ENCODE data around the gene CFAP221. TPM values are rescaled to one million over a fixed set of nuclear protein-coding genes. Genes with fewer than 3 reads are reported as not detected.

CFAP221 gene
- total RNA-seq, 4 donors from 2014 or later = 0.38 TPM; not detected in 3

GRCh38 chr2:119583291-119583690 lies 39.0 kb downstream of the CFAP221 start:
- no peaks in the 10 kb centered on the region for H3K27me3 ChIP-seq
- intact Hi-C loops (cut with DNase I) = no loop called here
- TF ChIP-seq CTCF (IDR thresholded peaks at IDR 0.05) = no peak
- TF ChIP-seq POLR2A (IDR thresholded peaks at IDR 0.05) = no peak
- no peak for DNase-seq
- H3K4me1 ChIP-seq = no peaks in the 10 kb centered on the region
- no peaks in the 10 kb centered on the region for H3K36me3 ChIP-seq
- no peaks in the 10 kb centered on the region for H3K9me3 ChIP-seq
- no peak overlapping the region for H3K4me3 ChIP-seq
- no peak overlapping the region for H3K27ac ChIP-seq

- H3K27ac ChIP-seq = no peak overlapping the region
- H3K36me3 ChIP-seq = no peaks in the 10 kb centered on the region
- no peak overlapping the region for H3K4me3 ChIP-seq
- no peak for TF ChIP-seq CTCF (IDR thresholded peaks at IDR 0.05)
- TF ChIP-seq POLR2A (IDR thresholded peaks at IDR 0.05) = no peak
- DNase-seq = no peak
- intact Hi-C loops (cut with DNase I) = no loop called here
- H3K9me3 ChIP-seq = no peaks in the 10 kb centered on the region
- H3K4me1 ChIP-seq = no peaks in the 10 kb centered on the region
- no peaks in the 10 kb centered on the region for H3K27me3 ChIP-seq
Observed at GRCh38 chr2:119584469-119584868, 40.2 kb downstream of the CFAP221 start.

- WGBS, 2 donors = 14 to 58% methylated on average over 2 to 3 of the region's 3 CpGs
- no peak for TF ChIP-seq CTCF (IDR thresholded peaks at IDR 0.05)
- no peak for TF ChIP-seq POLR2A (IDR thresholded peaks at IDR 0.05)
- Histone ChIP-seq H3K4me3 (no peak overlapping the region), H3K4me1 (no peaks in the 10 kb centered on the region), H3K36me3 (no peaks in the 10 kb centered on the region), H3K27me3 (no peaks in the 10 kb centered on the region), H3K27ac (no peak overlapping the region), H3K9me3 (no peaks in the 10 kb centered on the region)
- no peak for DNase-seq
- intact Hi-C loops (cut with DNase I) = no loop called here
Observed at GRCh38 chr2:119586085-119586484, 41.8 kb downstream of the CFAP221 start.

GRCh38 chr2:119590873-119591272 lies 46.6 kb downstream of the CFAP221 start:
- TF ChIP-seq CTCF (IDR thresholded peaks at IDR 0.05) (no peak), POLR2A (IDR thresholded peaks at IDR 0.05) (no peak)
- no peak for DNase-seq
- Histone ChIP-seq H3K27me3 (no peaks in the 10 kb centered on the region), H3K4me1 (no peaks in the 10 kb centered on the region), H3K27ac (no peak overlapping the region), H3K9me3 (no peaks in the 10 kb centered on the region), H3K36me3 (no peaks in the 10 kb centered on the region), H3K4me3 (no peak overlapping the region)
- 30 to 78% methylated on average over 1 to 3 of the region's 3 CpGs for WGBS, 2 donors
- intact Hi-C loops (cut with DNase I) = no loop called here

- Histone ChIP-seq H3K27ac (no peak overlapping the region), H3K9me3 (no peaks in the 10 kb centered on the region), H3K4me3 (no peak overlapping the region), H3K4me1 (no peaks in the 10 kb centered on the region), H3K36me3 (no peaks in the 10 kb centered on the region), H3K27me3 (no peaks in the 10 kb centered on the region)
- intact Hi-C loops (cut with DNase I) = no loop called here
- DNase-seq = no peak
- 87 to 90% methylated on average over 2 to 3 of the region's 3 CpGs for WGBS, 2 donors
- TF ChIP-seq POLR2A (IDR thresholded peaks at IDR 0.05) (no peak), CTCF (IDR thresholded peaks at IDR 0.05) (no peak)
Observed at GRCh38 chr2:119591523-119591922, 47.3 kb downstream of the CFAP221 start.
